Sigmoid colon (tissue), 4 donors: ENCODE measurements around the gene EFCAB9.

Experiments used
- CTCF ChIP-seq, 4 experiments: fragments of 450-650 bp in 3 of 4; fragments of 200-600 bp in 1 of 4; IDR thresholded peaks; one replicate each; pipeline ENCODE4 v1.5.1; 2016 to 2019; ENCODE audit warnings: antibody characterized with exemption in 4 of 4, mild to moderate bottlenecking in 3 of 4, moderate library complexity in 2 of 4
- EP300 ChIP-seq, 4 donors: sonication (generic); formaldehyde crosslinking; IDR thresholded peaks; one replicate each; pipeline ENCODE4 v1.6.1; 2017; ENCODE audit warnings: antibody characterized with exemption in 4 of 4
- POLR2A ChIP-seq, 2 donors: fragments of 450-650 bp; IDR thresholded peaks; one replicate each; pipeline ENCODE4 v1.6.1; 2016; ENCODE audit warnings: antibody characterized with exemption in 2 of 2, mild to moderate bottlenecking in 2 of 2, moderate library complexity in 2 of 2
- POLR2AphosphoS5 ChIP-seq, 4 donors: sonication (generic); formaldehyde crosslinking; IDR thresholded peaks; one replicate each; pipeline ENCODE4 v1.6.1; 2017; ENCODE audit warnings: antibody characterized with exemption in 4 of 4

GRCh38 chr5:172252501-172252900 is 58.5 kb downstream of the EFCAB9 start:
- TF ChIP-seq CTCF (IDR thresholded peaks at IDR 0.05) (no peak), POLR2A (IDR thresholded peaks at IDR 0.05) (no peak), EP300 (IDR thresholded peaks at IDR 0.05) (no peak), POLR2AphosphoS5 (IDR thresholded peaks at IDR 0.05) (no peak)
